HG02588 (cell line): ENCODE results near the gene NR3C2.
"Not testable (repeated sequence)": the region's sequence is repeated elsewhere in the genome, so short reads cannot be mapped to it uniquely, and the experiment has no call there.

Experiments
- ATAC-seq: cut with Tn5 transposase; IDR thresholded peaks from one replicate; pipeline ENCODE4 v1.9.1; 2021; ENCODE audit warnings: mild to moderate bottlenecking, moderate library complexity; ENCODE audit not compliant: unreplicated experiment

NR3C2 gene

GRCh38 chr4:148182230-148182911 lies 259.8 kb downstream of the NR3C2 start:
- ATAC-seq, result no peak

DNA sequence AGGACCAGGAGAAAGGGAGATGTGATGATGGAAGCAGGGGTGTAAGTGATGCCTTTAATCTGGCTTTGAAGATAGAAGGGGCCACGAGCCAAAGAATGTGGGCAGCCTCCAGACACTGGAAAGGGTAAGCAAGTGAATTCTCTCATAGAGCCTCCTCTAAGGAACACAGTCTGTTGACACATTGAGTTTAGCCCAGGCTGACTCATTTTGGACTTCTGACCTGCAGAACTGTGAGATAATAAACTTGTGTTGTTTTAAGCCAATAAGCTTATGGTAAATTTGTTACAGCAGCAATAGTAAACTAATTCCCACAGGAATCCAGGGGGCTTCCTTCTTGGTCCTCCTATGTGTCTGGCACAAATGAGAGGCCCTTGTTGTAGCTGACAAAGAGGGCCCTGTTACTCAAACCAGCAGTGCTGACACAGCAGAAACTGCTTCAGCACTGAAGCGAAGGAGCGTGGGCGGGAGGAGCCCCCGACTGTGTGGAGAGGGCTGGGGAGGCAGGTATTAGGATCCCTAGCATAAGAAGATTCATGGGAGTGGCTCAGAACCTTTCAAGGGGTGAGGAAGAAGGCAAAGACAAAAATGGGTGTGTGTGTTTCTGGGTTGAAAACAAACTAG lies 268.7 kb downstream of the NR3C2 start:
- ATAC-seq, result no peak

GRCh38 chr4:148171596-148171995 lies 270.6 kb downstream of the NR3C2 start:
- ATAC-seq, result no peak

DNA sequence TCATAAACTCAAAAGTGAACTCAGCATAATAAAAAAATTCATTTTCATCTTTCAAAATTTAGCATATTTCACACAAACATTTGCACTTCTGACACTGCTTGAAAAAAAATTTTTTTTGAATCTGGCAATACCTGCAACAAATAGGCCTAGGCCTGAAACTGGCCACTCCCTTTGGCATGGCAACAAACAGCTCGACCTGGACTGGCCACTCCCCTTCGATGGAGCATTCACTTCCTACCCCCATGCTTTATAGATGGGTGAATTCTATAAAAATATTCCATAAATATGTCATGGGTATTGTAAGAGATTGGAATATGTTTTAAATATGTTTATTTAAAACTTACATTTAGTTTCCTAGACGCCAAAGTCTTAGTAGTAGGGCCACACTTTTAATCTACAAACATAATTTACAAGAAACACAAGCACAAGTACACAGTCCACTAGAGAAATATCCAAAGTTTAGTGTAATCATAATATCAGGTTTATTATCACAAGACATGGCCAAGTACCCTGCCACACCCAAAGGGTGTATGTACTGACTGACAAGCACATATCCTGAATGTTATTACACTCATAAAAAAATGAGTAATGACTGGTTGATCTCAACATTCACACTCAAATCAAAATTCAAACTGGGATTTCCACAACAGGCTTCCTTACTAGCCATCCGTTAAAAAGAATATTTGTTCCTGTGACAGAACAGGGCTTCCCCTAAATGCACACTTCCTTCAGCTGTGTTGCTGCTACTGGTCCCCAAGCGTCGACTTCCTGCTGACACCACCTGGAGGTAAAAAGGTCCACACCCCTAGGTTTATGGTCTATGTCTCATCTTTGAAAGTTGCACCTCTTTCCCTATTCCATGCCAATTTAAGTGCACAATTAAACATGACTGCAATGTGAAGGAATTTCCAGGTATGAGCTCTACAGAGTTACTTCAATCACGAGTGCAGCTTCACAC lies 271.5 kb downstream of the NR3C2 start:
- ATAC-seq, result no peak

DNA sequence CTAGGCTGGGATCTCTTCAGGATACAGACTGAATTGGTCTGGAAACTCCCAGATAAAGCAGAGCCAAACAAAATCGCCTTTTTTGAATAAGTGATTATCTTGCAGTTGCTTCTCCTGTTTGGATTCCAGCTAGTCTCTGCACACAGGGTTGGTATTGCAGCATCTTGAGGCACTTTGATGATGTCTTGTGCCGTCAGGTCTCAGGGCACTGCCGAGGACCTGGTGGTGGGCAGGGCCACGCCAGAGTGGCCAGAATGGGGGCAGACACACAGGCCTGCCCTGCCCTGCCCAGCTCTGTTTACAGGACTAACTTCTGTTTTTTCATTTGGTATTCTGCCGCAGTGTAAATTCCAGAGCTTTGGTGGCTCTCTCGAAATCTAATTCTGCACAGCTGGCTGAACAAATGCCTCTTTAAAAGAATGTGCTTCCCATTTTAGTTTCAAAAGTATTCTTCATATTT lies 276.1 kb downstream of the NR3C2 start:
- no peak for ATAC-seq

DNA sequence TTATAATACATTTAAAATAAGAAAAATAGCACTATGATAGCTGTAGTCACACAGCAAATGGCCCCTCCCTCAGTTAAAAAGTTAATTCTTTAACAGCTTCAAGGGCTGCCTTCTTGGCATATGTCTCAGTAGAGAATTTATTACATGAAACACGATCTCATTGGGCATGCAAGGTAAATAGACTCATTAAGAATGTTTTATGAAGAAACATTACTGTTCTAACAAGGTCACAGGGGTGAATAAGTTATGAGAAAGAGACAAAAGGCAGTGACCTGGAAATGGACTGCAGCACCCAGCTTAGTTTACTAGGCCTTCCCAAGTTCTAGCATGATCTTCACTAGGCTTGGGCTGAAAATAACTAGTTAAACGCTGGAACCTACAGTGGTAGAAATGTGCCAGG lies 277.7 kb downstream of the NR3C2 start:
- no peak for ATAC-seq

DNA sequence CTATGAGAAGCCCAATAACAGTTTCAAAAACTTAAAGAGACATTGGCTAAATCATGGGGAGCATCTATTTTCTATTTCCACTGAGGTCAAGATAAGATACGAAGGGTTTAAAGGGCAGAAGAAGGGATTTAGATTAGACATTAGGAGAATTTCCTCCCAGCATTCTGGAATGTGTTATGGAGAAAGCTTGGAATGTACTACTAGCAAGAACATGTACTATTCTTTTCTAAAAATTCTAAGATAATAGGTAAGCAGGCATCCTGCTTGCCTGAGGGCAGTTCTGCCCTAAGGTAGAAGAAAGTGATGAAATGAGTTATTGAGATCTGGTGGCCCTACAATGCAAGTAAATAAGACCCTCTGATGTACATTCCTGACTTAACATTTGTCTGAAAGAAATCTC lies 279.2 kb downstream of the NR3C2 start:
- ATAC-seq, result no peak

GRCh38 chr4:148162519-148162918 lies 279.7 kb downstream of the NR3C2 start:
- ATAC-seq, result no peak

GRCh38 chr4:148161601-148162000 lies 280.6 kb downstream of the NR3C2 start:
- no peak for ATAC-seq

GRCh38 chr4:148159793-148160192 lies 282.4 kb downstream of the NR3C2 start:
- no peak for ATAC-seq

DNA sequence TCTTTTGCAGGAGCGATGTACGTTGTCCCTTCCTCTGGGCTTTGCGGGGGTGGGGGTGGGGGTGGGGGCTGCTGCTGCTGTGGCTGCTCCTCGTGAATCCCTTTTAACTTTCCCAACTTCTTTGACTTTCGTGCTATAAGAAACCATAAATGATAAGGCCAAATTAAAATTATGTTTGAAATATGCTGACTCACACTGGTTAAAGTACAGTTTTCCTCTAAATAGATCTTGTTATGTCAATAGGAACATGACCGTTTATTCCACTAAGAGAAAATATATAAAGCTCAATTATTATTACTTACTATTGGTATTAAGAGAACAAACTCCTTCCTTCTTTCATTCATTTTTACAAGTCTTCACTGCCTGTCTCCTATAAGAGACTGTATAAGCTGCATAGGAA lies 287.4 kb downstream of the NR3C2 start:
- no peak for ATAC-seq

- no peak for ATAC-seq
Measured at GRCh38 chr4:148152868-148153625, 289.2 kb downstream of the NR3C2 start.

DNA sequence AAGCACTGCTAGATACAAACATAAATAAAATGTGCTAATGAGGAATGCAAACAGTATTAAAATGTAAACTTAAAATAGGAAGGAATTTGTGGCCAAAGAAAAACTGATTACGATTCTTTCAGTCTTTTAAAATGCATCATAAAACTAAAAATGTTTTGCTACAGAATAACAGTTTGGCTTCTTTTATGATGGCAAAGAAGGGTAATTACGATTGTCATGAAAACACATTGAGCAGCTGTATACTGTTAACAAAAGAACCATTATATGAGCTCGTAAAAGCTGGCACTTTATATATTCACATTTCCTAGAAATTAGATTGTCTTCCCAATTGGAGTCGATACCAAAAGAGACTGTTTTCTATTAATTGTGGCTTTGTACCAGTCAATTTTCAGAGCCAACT lies 290.4 kb downstream of the NR3C2 start:
- no peak for ATAC-seq

GRCh38 chr4:148145475-148145874 lies 296.7 kb downstream of the NR3C2 start:
- ATAC-seq, result no peak

GRCh38 chr4:148143174-148143573 lies 299.0 kb downstream of the NR3C2 start:
- ATAC-seq, result no peak

- no peak for ATAC-seq
Measured at GRCh38 chr4:148141501-148141900, 300.7 kb downstream of the NR3C2 start.

- no peak for ATAC-seq
Measured at GRCh38 chr4:148126825-148127224, 315.4 kb downstream of the NR3C2 start.

DNA sequence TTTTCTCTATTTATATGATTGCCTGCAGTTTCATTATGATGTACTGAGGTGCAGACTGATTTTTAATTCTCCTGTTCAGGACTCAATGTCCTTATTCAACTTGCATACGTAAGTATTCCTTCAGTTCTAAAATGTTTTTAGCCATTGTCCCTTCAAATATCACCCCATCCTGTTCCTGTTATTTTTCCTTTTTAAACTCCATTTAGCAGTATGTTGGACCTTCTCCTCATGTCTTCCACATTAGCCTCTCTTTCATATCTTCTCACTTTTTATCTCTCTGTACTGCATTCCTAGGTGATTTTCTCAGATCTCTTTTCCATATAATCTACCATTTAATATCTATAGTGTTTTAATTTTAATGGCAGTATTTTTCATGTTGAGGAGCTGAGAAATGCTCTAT lies 317.7 kb downstream of the NR3C2 start:
- ATAC-seq, result no peak

- ATAC-seq, result not testable (repeated sequence)
Measured at GRCh38 chr4:148123161-148123560, 319.1 kb downstream of the NR3C2 start.

DNA sequence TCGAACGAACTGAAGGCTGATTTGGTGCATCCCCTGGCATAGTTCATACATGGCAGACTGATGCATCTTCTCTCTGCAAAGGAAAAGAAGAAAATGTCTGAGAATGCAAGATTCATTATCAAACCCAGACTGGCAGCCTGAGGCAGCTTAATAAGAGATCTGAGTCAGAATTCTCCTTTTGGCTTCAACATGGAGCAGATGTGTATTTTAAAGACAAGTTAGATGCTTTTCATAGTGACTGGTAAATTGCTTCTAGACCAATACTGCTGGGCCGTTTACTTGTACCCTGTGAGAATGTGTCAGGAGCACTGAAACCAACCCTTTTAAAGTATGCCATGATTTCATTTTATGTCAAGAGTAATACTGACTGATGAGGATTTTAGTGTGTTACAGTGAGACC lies 322.0 kb downstream of the NR3C2 start:
- no peak for ATAC-seq

GRCh38 chr4:148118633-148119032 lies 323.6 kb downstream of the NR3C2 start:
- no peak for ATAC-seq
